B cell (primary cell): ENCODE data around the gene WDR82. TPM values are rescaled to one million over a fixed set of nuclear protein-coding genes. Genes with fewer than 3 reads are reported as not detected.
A peak's percentile ranks its signal among the peaks of the same experiment; 100 is the strongest.

ENCODE experiments used
- ATAC-seq: fragments of 200-7000 bp; cut with Tn5 transposase; one replicate; pipeline ENCODE4 v1.10.0; 2021; ENCODE audit warnings: low read depth, mild to moderate bottlenecking, moderate number of reproducible peaks, moderate library complexity
- CTCF ChIA-PET: fragments of 350-600 bp; sonication (Branson Sonifier 250); formaldehyde crosslinking; loops from one replicate; lab custom pipeline; 2021; ENCODE audit warnings: antibody characterized with exemption, inconsistent platforms; lab: Charles Lee
- POLR2A ChIA-PET: fragments of 350-600 bp; sonication (Branson Sonifier 250); formaldehyde crosslinking; loops from one replicate; lab custom pipeline; 2021; ENCODE audit warnings: antibody characterized with exemption; lab: Charles Lee
- DNase-seq: peaks from one replicate; pipeline ENCODE4 v3.0.0; 2013
- H2AFZ ChIP-seq: 2 replicates; pipeline ENCODE4 v1.6.1; 2012; ENCODE audit warnings: mild to moderate bottlenecking, low read depth, low read length; ENCODE audit not compliant: insufficient read depth, poor library complexity, severe bottlenecking
- H3K27ac ChIP-seq, 2 donors: 1 replicate in 1 of 2; 2 replicates in 1 of 2; pipeline ENCODE4 v1.5.1; 2012 to 2013; ENCODE audit warnings: low read length in 2 of 2, mild to moderate bottlenecking in 2 of 2, moderate library complexity in 1 of 2
- H3K27me3 ChIP-seq, 4 experiments: fragments of 200-600 bp in 1 of 4; sonication (generic) in 1 of 4; replicated peaks in 1 of 4; 1 replicate in 2 of 4; 2 replicates in 2 of 4; pipeline versions ENCODE4 v1.6.1 to v1.7.0; 2013 to 2016; ENCODE audit warnings: low read length in 3 of 4, mild to moderate bottlenecking in 2 of 4, mixed read lengths in 1 of 4, moderate library complexity in 1 of 4; ENCODE audit not compliant: insufficient read depth in 4 of 4, control insufficient read depth in 3 of 4; ENCODE audit errors: control extremely low read depth in 1 of 4
- H3K36me3 ChIP-seq, 2 experiments: replicated peaks in 1 of 2; 1 replicate in 1 of 2; 2 replicates in 1 of 2; pipeline versions ENCODE4 v1.6.1 to v1.7.1; 2013; ENCODE audit warnings: low read length in 1 of 2; ENCODE audit not compliant: insufficient read depth in 2 of 2, control insufficient read depth in 1 of 2; ENCODE audit errors: control extremely low read depth in 1 of 2, extremely low read depth in 1 of 2
- H3K4me1 ChIP-seq, 2 donors: fragments of 200-600 bp in 1 of 2; sonication (generic) in 1 of 2; 1 replicate in 1 of 2; 2 replicates in 1 of 2; pipeline versions ENCODE4 v1.5.1 to v1.6.1; 2013 to 2017; ENCODE audit warnings: low read length in 2 of 2; ENCODE audit not compliant: control insufficient read depth in 2 of 2, insufficient read depth in 2 of 2
- H3K4me2 ChIP-seq: replicated peaks from 2 replicates; pipeline ENCODE3; 2012; ENCODE audit warnings: mild to moderate bottlenecking, low read depth, low read length; ENCODE audit not compliant: poor library complexity, severe bottlenecking
- H3K4me3 ChIP-seq, 5 experiments: fragments of 200-600 bp in 1 of 5; sonication (generic) in 1 of 5; 1 replicate in 3 of 5; 2 replicates in 2 of 5; pipeline versions ENCODE4 v1.5.1 to v1.7.0; 2011 to 2016; ENCODE audit warnings: low read length in 4 of 5, mild to moderate bottlenecking in 4 of 5, low read depth in 2 of 5, control low read depth in 1 of 5, moderate library complexity in 1 of 5; ENCODE audit not compliant: insufficient read depth in 1 of 5; ENCODE audit errors: control extremely low read depth in 1 of 5, extremely low read depth in 1 of 5
- H3K79me2 ChIP-seq: fragments of 200-600 bp; sonication (generic); one replicate; pipeline ENCODE4 v1.6.0; 2016; ENCODE audit warnings: low read length; ENCODE audit not compliant: control insufficient read depth, insufficient read depth
- H3K9ac ChIP-seq: fragments of 200-600 bp; sonication (generic); 2 replicates; pipeline ENCODE4 v1.6.1; 2017; ENCODE audit warnings: mild to moderate bottlenecking, low read length, moderate library complexity
- H3K9me3 ChIP-seq, 3 donors: one replicate each; pipeline versions ENCODE4 v1.6.1 to v1.7.1; 2013; ENCODE audit warnings: low read length in 2 of 3; ENCODE audit not compliant: control insufficient read depth in 2 of 3, insufficient read depth in 1 of 3; ENCODE audit errors: control extremely low read depth in 1 of 3
- H4K20me1 ChIP-seq: 2 replicates; pipeline ENCODE4 v1.6.0; 2012; ENCODE audit warnings: mild to moderate bottlenecking, low read length; ENCODE audit not compliant: insufficient read depth, control insufficient read depth, poor library complexity, severe bottlenecking
- H3K27ac Mint-ChIP-seq: one replicate; pipeline ENCODE4 v1.8.0; 2021; ENCODE audit warnings: mixed read lengths
- H3K27me3 Mint-ChIP-seq: one replicate; pipeline ENCODE4 v1.8.0; 2021; ENCODE audit warnings: mixed read lengths
- H3K4me1 Mint-ChIP-seq: one replicate; pipeline ENCODE4 v1.8.0; 2021; ENCODE audit warnings: mixed read lengths
- H3K4me3 Mint-ChIP-seq: one replicate; pipeline ENCODE4 v1.8.0; 2021; ENCODE audit warnings: mixed read lengths
- H3K9me3 Mint-ChIP-seq: one replicate; pipeline ENCODE4 v1.8.0; 2022; ENCODE audit warnings: mixed read lengths; ENCODE audit not compliant: insufficient read depth
- EZH2 ChIP-seq: IDR thresholded peaks from 2 replicates; pipeline ENCODE4 v1.6.1; 2012; ENCODE audit warnings: borderline replicate concordance, low read depth, mild to moderate bottlenecking, moderate library complexity, low read length; ENCODE audit not compliant: insufficient read depth, poor library complexity, severe bottlenecking
- WGBS: methylation state at CpG from one replicate; pipeline ENCODE4 v1.1.5; 2013; ENCODE audit warnings: missing lambda C conversion rate; ENCODE audit not compliant: insufficient coverage; 5-methylcytosine and 5-hydroxymethylcytosine counted together
- intact Hi-C: fragments of 100-400 bp; cut with micrococcal nuclease; formaldehyde crosslinking; loops from one replicate; pipeline ENCODE4 v1.10.0; 2022
- polyA plus RNA-seq: library from polyadenylated mRNA; depleted of rRNA; stranded (reverse); fragments of >200 nt; gene quantifications from 2 replicates; pipeline ENCODE4 v1.2.3, GENCODE V29; 2012
- total RNA-seq, 2 donors: library from RNA; stranded (reverse); fragments of 120-200 nt in 1 of 2; gene quantifications; 1 replicate in 1 of 2; 2 replicates in 1 of 2; pipeline versions ENCODE4 v1.2.3 to v1.2.4, GENCODE V29; 2013 to 2022
- TF ChIP-seq, protein P1 (sequence below): fragments of 200-600 bp; IDR thresholded peaks from one replicate; pipeline ENCODE4 v1.8.0; 2022; ENCODE audit warnings: antibody characterized with exemption, mild to moderate bottlenecking

WDR82 gene
- total and polyA plus RNA-seq, 2 donors (not counting 1 experiment from before 2014, with no cell fraction given): 27.8 to 101 TPM

DNA sequence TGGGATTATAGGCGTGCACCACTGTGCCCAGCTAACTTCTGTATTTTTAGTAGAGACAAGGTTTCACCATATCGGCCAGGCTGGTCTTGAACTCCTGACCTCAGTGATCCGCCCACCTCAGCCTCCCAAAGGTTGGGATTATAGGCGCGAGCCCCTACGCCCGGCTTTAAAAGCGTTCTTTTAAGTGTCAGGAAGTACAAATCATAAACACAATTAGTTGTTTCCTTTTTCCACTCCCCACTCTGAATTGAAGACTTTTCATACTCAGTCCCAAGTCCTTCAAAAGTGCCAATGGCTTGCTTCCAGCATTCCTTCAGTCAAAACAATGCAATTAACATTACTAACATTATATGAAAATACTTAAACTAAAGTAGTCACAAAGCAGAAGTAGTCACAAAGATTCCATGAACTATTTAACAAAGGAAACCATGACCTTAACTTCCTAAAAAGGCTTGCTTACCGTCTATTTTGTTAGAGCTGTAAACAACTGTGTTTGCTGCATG lies 8.1 kb downstream of the WDR82 start:
- Histone ChIP-seq H3K79me2 (peaks cover 99% of the 10 kb centered on the region), H3K36me3 (peaks cover 5 to 66% of the 10 kb centered on the region in 2 experiments), H3K4me3 (peak overlapping the region in 1 of 5 experiments; percentile 16), H3K27me3 (no peaks in the 10 kb centered on the region), H3K4me2 (peak overlapping the region; percentile 53), H2AFZ (no peak overlapping the region), H3K27ac (peak overlapping the region; percentile 41 to 70), H4K20me1 (peaks cover 80% of the 10 kb centered on the region), H3K9me3 (no peaks in the 10 kb centered on the region), H3K4me1 (peaks cover 37 to 45% of the 10 kb centered on the region in 2 donors), H3K9ac (no peak overlapping the region)
- CTCF ChIA-PET: interaction anchor here (0.7 to 1.6 kb wide), 5 partner anchors 10 to 50 kb away, joined by 3 to 7 read pairs (median 3); partner anchors contain the start of gene TLR9
- no peak for ATAC-seq
- Mint-ChIP-seq H3K27me3 (no peaks in the 10 kb centered on the region), H3K9me3 (no peaks in the 10 kb centered on the region), H3K4me3 (peak overlapping the region; percentile 73), H3K4me1 (peaks cover 66% of the 10 kb centered on the region), H3K27ac (peak overlapping the region; percentile 86)
- POLR2A ChIA-PET: interaction anchor here (1.6 kb wide), 1 partner anchor 17 kb away, joined by 4 read pairs; no protein-coding TSS in a partner anchor
- TF ChIP-seq, protein P1, sequence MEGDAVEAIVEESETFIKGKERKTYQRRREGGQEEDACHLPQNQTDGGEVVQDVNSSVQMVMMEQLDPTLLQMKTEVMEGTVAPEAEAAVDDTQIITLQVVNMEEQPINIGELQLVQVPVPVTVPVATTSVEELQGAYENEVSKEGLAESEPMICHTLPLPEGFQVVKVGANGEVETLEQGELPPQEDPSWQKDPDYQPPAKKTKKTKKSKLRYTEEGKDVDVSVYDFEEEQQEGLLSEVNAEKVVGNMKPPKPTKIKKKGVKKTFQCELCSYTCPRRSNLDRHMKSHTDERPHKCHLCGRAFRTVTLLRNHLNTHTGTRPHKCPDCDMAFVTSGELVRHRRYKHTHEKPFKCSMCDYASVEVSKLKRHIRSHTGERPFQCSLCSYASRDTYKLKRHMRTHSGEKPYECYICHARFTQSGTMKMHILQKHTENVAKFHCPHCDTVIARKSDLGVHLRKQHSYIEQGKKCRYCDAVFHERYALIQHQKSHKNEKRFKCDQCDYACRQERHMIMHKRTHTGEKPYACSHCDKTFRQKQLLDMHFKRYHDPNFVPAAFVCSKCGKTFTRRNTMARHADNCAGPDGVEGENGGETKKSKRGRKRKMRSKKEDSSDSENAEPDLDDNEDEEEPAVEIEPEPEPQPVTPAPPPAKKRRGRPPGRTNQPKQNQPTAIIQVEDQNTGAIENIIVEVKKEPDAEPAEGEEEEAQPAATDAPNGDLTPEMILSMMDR: no peak
- TF ChIP-seq EZH2: no peak
- WGBS: 52% methylated on average over 4 of the region's 9 CpGs
- intact Hi-C loops: no loop called here
- no peak for DNase-seq

DNA sequence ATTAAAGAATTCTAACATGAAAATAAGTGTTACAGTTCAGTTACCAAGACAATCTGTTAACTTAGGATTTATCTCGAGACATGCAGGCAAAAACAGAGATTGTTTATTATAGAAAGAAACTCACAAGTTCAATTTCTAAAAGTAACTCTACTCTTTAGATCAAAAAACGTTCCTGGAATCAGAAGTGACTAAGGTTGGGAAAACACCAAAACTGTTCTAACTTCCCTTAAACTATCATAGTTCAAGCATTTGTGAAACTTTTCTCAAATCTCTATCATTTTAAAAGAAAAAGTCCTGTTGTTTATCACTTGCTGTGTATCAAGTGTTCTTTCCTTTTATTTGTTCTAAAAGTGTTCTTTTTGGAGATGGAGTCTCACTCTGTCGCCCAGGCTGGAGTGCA lies 8.7 kb downstream of the WDR82 start:
- DNase-seq (no peak), ATAC-seq (no peak)
- H3K36me3 ChIP-seq: peaks cover 5 to 71% of the 10 kb centered on the region in 2 experiments
- Mint-ChIP-seq H3K27me3 (no peaks in the 10 kb centered on the region), H3K27ac (peak overlapping the region; percentile 86), H3K4me1 (peaks cover 64% of the 10 kb centered on the region), H3K9me3 (no peaks in the 10 kb centered on the region), H3K4me3 (no peak overlapping the region)
- no peaks in the 10 kb centered on the region for H3K9me3 ChIP-seq
- H3K4me1 ChIP-seq: peaks cover 35 to 43% of the 10 kb centered on the region in 2 donors
- no peak overlapping the region for H3K9ac ChIP-seq
- H3K4me3 ChIP-seq: no peak overlapping the region
- H3K4me2 ChIP-seq: no peak overlapping the region
- intact Hi-C loops: no loop called here
- H3K27ac ChIP-seq: peak overlapping the region; percentile 41 to 70
- CTCF ChIA-PET: interaction anchor here (1.2 kb wide), 1 partner anchor 43 kb away, joined by 3 read pairs; no protein-coding TSS in a partner anchor
- peaks cover 99% of the 10 kb centered on the region for H3K79me2 ChIP-seq
- H4K20me1 ChIP-seq: peaks cover 75% of the 10 kb centered on the region
- POLR2A ChIA-PET: no interaction called here
- WGBS: no CpG with 5 or more reads among the region's 3 CpGs
- H2AFZ ChIP-seq: no peak overlapping the region
- TF ChIP-seq, protein P1: no peak
- TF ChIP-seq EZH2: no peak
- no peaks in the 10 kb centered on the region for H3K27me3 ChIP-seq
